HepG2 (cell line): ENCODE results near the gene GNG4. TPM values are rescaled to one million over a fixed set of nuclear protein-coding genes. Genes with fewer than 3 reads are reported as not detected.

Experiments used
- ATAC-seq: fragments of 200-7000 bp; cut with Tn5 transposase; 3 replicates; pipeline ENCODE4 v1.9.1; 2020; ENCODE audit warnings: mild to moderate bottlenecking, moderate library complexity
- BruUV-seq: library from RNA; stranded (reverse); fragments of 400-500 nt; replicated peaks from 2 replicates; lab custom pipeline; 2021; lab: Mats Ljungman, UMichigan
- CTCF ChIA-PET: fragments of 300-600 bp; formaldehyde crosslinking; extraction: SDS; loops from one replicate; lab custom pipeline; 2021; ENCODE audit warnings: low total read pairs, inconsistent platforms, low intra/inter-chr PET ratio; lab: Yijun Ruan, JAX
- POLR2A ChIA-PET: fragments of 350-600 bp; sonication (Branson Sonifier 250); formaldehyde crosslinking; loops from one replicate; lab custom pipeline; 2020; ENCODE audit warnings: antibody characterized with exemption, inconsistent platforms; lab: Yijun Ruan, JAX
- DNase-seq: peaks from one replicate; pipeline ENCODE4 v3.0.0-alpha.2; 2015; ENCODE audit warnings: low spot score
- FAIRE-seq: peaks from 3 replicates; lab custom pipeline; 2011; peaks lifted over from hg19 to GRCh38; lab: Jason Lieb, UNC
- H2AFZ ChIP-seq: one replicate; pipeline ENCODE4 v1.6.1; 2011; ENCODE audit warnings: low read length, inconsistent platforms
- H3K27ac ChIP-seq: fragments of 300-600 bp; 3 replicates; pipeline ENCODE4 v1.8.0; 2011; ENCODE audit warnings: mixed run types, mild to moderate bottlenecking, mixed read lengths, low read length, inconsistent platforms; ENCODE audit not compliant: insufficient read depth; ENCODE audit errors: extremely low read length
- H3K27me3 ChIP-seq, 2 experiments: fragments of 200-600 bp in 1 of 2; 2 replicates in 1 of 2; 3 replicates in 1 of 2; pipeline versions ENCODE4 v1.6.0 to v1.8.0; 2011; ENCODE audit warnings: low read length in 2 of 2, mild to moderate bottlenecking in 2 of 2, moderate library complexity in 2 of 2, inconsistent platforms in 1 of 2; ENCODE audit not compliant: insufficient read depth in 2 of 2, control insufficient read depth in 1 of 2
- H3K36me3 ChIP-seq, 2 experiments: fragments of 200-600 bp in 1 of 2; replicated peaks in 1 of 2; 2 replicates in 1 of 2; 3 replicates in 1 of 2; pipeline versions ENCODE4 v1.5.1 to v1.8.0; 2011; ENCODE audit warnings: low read length in 2 of 2, inconsistent platforms in 1 of 2; ENCODE audit not compliant: insufficient read depth in 2 of 2, control insufficient read depth in 1 of 2
- H3K4me1 ChIP-seq: 2 replicates; pipeline ENCODE4 v1.5.1; 2012; ENCODE audit warnings: low read length, inconsistent platforms; ENCODE audit not compliant: insufficient read depth
- H3K4me2 ChIP-seq: 2 replicates; pipeline ENCODE4 v1.6.0; 2011; ENCODE audit warnings: low read depth, low read length, inconsistent platforms
- H3K4me3 ChIP-seq, 3 experiments: fragments of 200-600 bp in 1 of 3; sonication (generic), shearing (Covaris generic) in 1 of 3; replicated peaks in 1 of 3; 2 replicates each; pipeline ENCODE4 v1.5.1; 2011 to 2016; ENCODE audit warnings: low read length in 3 of 3, inconsistent platforms in 2 of 3, low read depth in 2 of 3, mild to moderate bottlenecking in 2 of 3, control low read depth in 1 of 3, mixed read lengths in 1 of 3; ENCODE audit not compliant: insufficient read depth in 1 of 3
- H3K79me2 ChIP-seq: one replicate; pipeline ENCODE4 v1.6.1; 2011; ENCODE audit warnings: low read length, inconsistent platforms; ENCODE audit not compliant: insufficient read depth
- H3K9ac ChIP-seq: 2 replicates; pipeline ENCODE4 v1.6.0; 2011; ENCODE audit warnings: mild to moderate bottlenecking, low read depth, low read length, inconsistent platforms; ENCODE audit not compliant: insufficient read depth
- H3K9me3 ChIP-seq: 2 replicates; pipeline ENCODE4 v1.5.1; 2012; ENCODE audit warnings: mild to moderate bottlenecking, low read length
- H4K20me1 ChIP-seq: 2 replicates; pipeline ENCODE4 v1.6.0; 2011; ENCODE audit warnings: inconsistent platforms, mild to moderate bottlenecking, low read length, moderate library complexity; ENCODE audit not compliant: insufficient read depth
- CENPBD1 ChIP-seq: sonication (generic); formaldehyde crosslinking; IDR thresholded peaks from 2 replicates; pipeline ENCODE4 v1.8.0; 2022; ENCODE audit warnings: missing genetic modification reagents, low read depth, mild to moderate bottlenecking, borderline replicate concordance
- HNRNPK ChIP-seq: fragments of 200-400 bp; formaldehyde crosslinking; IDR thresholded peaks from 2 replicates; pipeline ENCODE4 v1.6.1; 2018; ENCODE audit warnings: low read length, low read depth, moderate library complexity, mild to moderate bottlenecking; ENCODE audit not compliant: poor library complexity, severe bottlenecking
- MIER2 ChIP-seq: IDR thresholded peaks from 2 replicates; pipeline ENCODE4 v1.6.1; 2016; ENCODE audit warnings: missing biosample characterization, missing genetic modification reagents
- NFAT5 ChIP-seq: sonication (generic); formaldehyde crosslinking; IDR thresholded peaks from 2 replicates; pipeline ENCODE4 v1.4.0; 2020; ENCODE audit warnings: missing genetic modification reagents
- NONO ChIP-seq, 2 experiments: fragments of 450-650 bp in 1 of 2; sonication (generic) in 1 of 2; formaldehyde crosslinking in 1 of 2; IDR thresholded peaks in 1 of 2; conservative IDR thresholded peaks in 1 of 2; 2 replicates each; pipeline versions ENCODE4 v1.6.1 to v1.8.0; 2017 to 2022; ENCODE audit warnings: mild to moderate bottlenecking in 1 of 2, missing genetic modification reagents in 1 of 2, moderate library complexity in 1 of 2
- RNF219 ChIP-seq: sonication (generic); formaldehyde crosslinking; IDR thresholded peaks from 2 replicates; pipeline ENCODE4 v1.5.0; 2020; ENCODE audit warnings: mild to moderate bottlenecking, missing genetic modification reagents
- TSC22D2 ChIP-seq: sonication (generic); formaldehyde crosslinking; IDR thresholded peaks from 2 replicates; pipeline ENCODE4 v1.5.1; 2020; ENCODE audit warnings: missing genetic modification reagents, mild to moderate bottlenecking, borderline replicate concordance
- ZFP1 ChIP-seq: IDR thresholded peaks from 2 replicates; pipeline ENCODE4 v1.6.1; 2016
- ZNF510 ChIP-seq: sonication (generic); formaldehyde crosslinking; IDR thresholded peaks from 2 replicates; pipeline ENCODE4 v1.4.0; 2020; ENCODE audit warnings: low read depth, mild to moderate bottlenecking, missing genetic modification reagents
- ZNF512B ChIP-seq: sonication (generic); formaldehyde crosslinking; IDR thresholded peaks from 2 replicates; pipeline ENCODE4 v1.5.1; 2020; ENCODE audit warnings: missing genetic modification reagents, mild to moderate bottlenecking, borderline replicate concordance
- ZNF614 ChIP-seq: IDR thresholded peaks from 2 replicates; pipeline ENCODE4 v1.6.1; 2018; ENCODE audit warnings: missing biosample characterization, missing genetic modification reagents, inconsistent platforms, borderline replicate concordance
- ZNF816 ChIP-seq: sonication (generic); formaldehyde crosslinking; IDR thresholded peaks from 2 replicates; pipeline ENCODE4 v1.8.0; 2022; ENCODE audit warnings: missing genetic modification reagents, mild to moderate bottlenecking, borderline replicate concordance
- WGBS: methylation state at CpG from one replicate; pipeline ENCODE4 v1.1.6; 2017; ENCODE audit warnings: low lambda C conversion rate; 5-methylcytosine and 5-hydroxymethylcytosine counted together
- in situ Hi-C: cut with HindIII; loops from 2 replicates; pipeline ENCODE4 v1.10.0; 2017; ENCODE audit warnings: low pct_unique_long_range_greater_than_20kb; ENCODE audit not compliant: extremely low pct_ligation_motif_present
- intact Hi-C: fragments of 100-400 bp; cut with micrococcal nuclease; formaldehyde crosslinking; loops from one replicate; pipeline ENCODE4 v1.10.0; 2022; ENCODE audit not compliant: unreplicated experiment
- polyA plus RNA-seq, 8 experiments: library from polyadenylated mRNA; depleted of rRNA in 3 of 8; stranded (reverse) in 7 of 8; unstranded in 1 of 8; fragments of >200 nt; fragmentation: Illumina TruSeq in 4 of 8; extraction: Trizol in 4 of 8; gene quantifications; 2 replicates each; pipeline versions ENCODE4 v1.2.1 to v1.2.3, GENCODE V29; 2011 to 2016; ENCODE audit warnings: low read depth in 4 of 8, missing spikeins in 1 of 8, mixed read lengths in 1 of 8; ENCODE audit not compliant: insufficient read depth in 1 of 8
- total RNA-seq, 5 experiments: library from RNA; depleted of rRNA; stranded (reverse); fragments of >200 nt; fragmentation: Illumina TruSeq; extraction: Trizol; gene quantifications; 2 replicates each; pipeline ENCODE4 v1.2.3, GENCODE V29; 2016; ENCODE audit warnings: low read depth in 1 of 5

GNG4 gene
- total and polyA plus RNA-seq, 2 of the 13 experiments (the other 11 are each of a cell fraction or from before 2014, with no cell fraction given), result 27.1 to 69.5 TPM

- TF ChIP-seq NFAT5 (CRISPR knock-in tag), result no peak
- TF ChIP-seq ZNF510 (CRISPR knock-in tag), result no peak
- TF ChIP-seq HNRNPK, result no peak
Observed at GRCh38 chr1:235617808-235618207, 31.8 kb downstream of the GNG4 start (continued).

GRCh38 chr1:235617140-235617539 is 32.4 kb downstream of the GNG4 start:
- Histone ChIP-seq H3K4me1 (peaks cover 42% of the 10 kb centered on the region), H3K36me3 (peaks cover 2 to 6% of the 10 kb centered on the region in 2 experiments; a peak in 3 of 5 replicates), H3K4me2 (no peak overlapping the region), H3K9me3 (no peaks in the 10 kb centered on the region), H3K4me3 (no peak overlapping the region), H3K27me3 (no peaks in the 10 kb centered on the region), H4K20me1 (peaks cover 8% of the 10 kb centered on the region; the same call in 1 of the 2 replicates), H2AFZ (no peak overlapping the region), H3K9ac (no peak overlapping the region), H3K27ac (no peak overlapping the region), H3K79me2 (peaks cover 14% of the 10 kb centered on the region)
- 98% methylated on average over 3 of the region's 3 CpGs for WGBS
- FAIRE-seq, result no peak
- no peak for DNase-seq
- no peak for ATAC-seq
- no TSS peak for BruUV-seq
- CTCF ChIA-PET, result no interaction called here
- POLR2A ChIA-PET, result no interaction called here
- intact Hi-C loops, result no loop called here
- in situ Hi-C loops, result no loop called here
- no peak for TF ChIP-seq ZNF816
- no peak for TF ChIP-seq ZNF614 (CRISPR knock-in tag)
- TF ChIP-seq ZFP1, result no peak
- no peak for TF ChIP-seq ZNF512B (CRISPR knock-in tag)
- no peak for TF ChIP-seq TSC22D2 (CRISPR knock-in tag)
- no peak for TF ChIP-seq CENPBD1
- TF ChIP-seq RNF219 (CRISPR knock-in tag), result no peak
- no peak for TF ChIP-seq NONO (IDR thresholded peaks at IDR 0.05)
- no peak for TF ChIP-seq NONO (CRISPR knock-in tag; conservative IDR thresholded peaks at IDR 0.05)
- TF ChIP-seq MIER2, result no peak
